GM18870 (cell line): ENCODE measurements around the gene RNF212.
"Not testable (repeated sequence)": the region's sequence is repeated elsewhere in the genome, so short reads cannot be mapped to it uniquely, and the experiment has no call there.

ENCODE experiments used
- ATAC-seq: cut with Tn5 transposase; IDR thresholded peaks from one replicate; pipeline ENCODE4 v1.9.1; 2021; ENCODE audit warnings: moderate library complexity; ENCODE audit not compliant: unreplicated experiment

RNF212 gene, protein sequence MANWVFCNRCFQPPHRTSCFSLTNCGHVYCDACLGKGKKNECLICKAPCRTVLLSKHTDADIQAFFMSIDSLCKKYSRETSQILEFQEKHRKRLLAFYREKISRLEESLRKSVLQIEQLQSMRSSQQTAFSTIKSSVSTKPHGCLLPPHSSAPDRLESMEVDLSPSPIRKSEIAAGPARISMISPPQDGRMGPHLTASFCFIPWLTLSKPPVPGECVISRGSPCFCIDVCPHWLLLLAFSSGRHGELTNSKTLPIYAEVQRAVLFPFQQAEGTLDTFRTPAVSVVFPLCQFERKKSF

DNA sequence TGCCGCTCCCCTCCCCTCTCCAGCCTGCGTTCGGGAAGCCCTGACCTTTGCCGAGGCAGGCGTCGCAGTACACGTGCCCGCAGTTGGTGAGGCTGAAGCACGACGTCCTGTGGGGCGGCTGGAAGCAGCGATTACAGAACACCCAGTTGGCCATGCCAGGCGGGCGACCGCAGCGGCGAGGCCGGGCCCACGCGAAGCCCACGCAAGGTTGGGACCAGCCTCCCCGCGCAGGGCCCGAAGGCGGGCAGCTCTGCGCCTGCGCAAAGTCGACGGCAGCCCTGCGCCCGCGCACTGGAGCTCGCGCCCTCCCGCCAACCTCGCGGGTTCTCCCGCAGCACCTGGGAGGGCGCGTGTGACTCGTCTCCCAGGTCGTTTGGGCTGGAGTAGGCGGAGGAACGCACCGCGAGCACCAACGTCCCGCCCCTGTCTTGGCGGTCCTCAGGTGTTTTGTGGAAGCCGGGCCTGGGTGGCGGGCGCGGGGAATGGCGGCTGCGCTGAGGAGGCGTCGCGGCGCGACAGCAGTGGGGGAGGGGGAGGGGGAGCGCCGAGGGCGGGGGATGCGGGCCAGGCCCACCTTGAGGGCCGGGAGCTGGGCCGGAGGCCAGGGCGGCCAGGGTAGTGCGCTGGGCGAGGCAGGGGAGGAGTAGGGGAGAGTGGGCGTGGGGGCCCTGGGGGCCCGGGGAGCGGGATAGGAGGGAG is at the start of gene RNF212:
Gene RNF212, minus strand, starts transcription at position 254 of the 699 bp plus-strand sequence. Its CDS starts 100 bp downstream, at position 154.
- no peak for ATAC-seq

- ATAC-seq: no peak
Measured at GRCh38 chr4:1160351-1160750, 47.0 kb upstream of the RNF212 start.

DNA sequence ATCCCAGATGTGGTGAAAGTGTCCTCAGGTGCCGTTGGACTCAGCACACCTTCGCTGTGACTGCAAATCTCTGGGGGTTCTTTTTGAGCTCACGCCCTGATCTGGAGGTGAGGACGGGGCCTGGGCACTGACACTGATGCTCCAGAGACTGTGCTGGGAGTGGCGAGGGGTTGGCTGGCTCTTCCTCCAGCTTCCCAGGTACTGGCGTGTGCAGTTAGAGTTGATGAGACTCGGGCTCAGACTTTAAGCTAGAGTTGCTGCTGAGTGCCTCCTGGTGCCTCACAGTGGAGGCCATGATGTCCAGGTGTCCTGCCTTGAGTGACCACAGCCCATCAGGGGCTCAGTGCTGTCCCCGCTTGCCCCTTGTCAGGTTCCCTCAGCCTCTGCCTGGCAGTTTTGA is 42.7 kb upstream of the RNF212 start:
- ATAC-seq: no peak

DNA sequence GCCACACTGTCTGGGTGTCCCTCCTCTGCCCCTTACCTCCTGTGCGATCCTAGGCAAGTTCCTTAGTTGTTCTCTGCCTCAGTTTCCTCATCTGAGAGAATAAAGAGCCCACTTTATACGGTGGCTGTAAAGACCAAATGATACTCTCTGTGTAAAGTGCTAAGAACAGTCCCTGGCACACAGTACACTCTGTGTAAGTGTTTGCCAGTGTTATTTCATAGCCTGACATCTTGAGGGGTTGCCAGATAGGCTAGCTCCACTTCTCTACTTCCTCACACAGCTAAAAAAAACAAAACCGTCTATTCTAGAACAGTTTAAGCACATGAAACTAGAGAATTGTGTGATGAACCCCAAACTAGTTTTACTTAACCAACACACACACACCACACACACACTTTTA is 42.0 kb upstream of the RNF212 start:
- ATAC-seq: no peak

GRCh38 chr4:1154523-1155182 is 41.3 kb upstream of the RNF212 start:
- no peak for ATAC-seq

GRCh38 chr4:1154126-1154522 is 40.8 kb upstream of the RNF212 start:
- no peak for ATAC-seq

- no peak for ATAC-seq
Measured at GRCh38 chr4:1153567-1154090, 40.3 kb upstream of the RNF212 start.

GRCh38 chr4:1152290-1152689 is 38.9 kb upstream of the RNF212 start:
- ATAC-seq: no peak

DNA sequence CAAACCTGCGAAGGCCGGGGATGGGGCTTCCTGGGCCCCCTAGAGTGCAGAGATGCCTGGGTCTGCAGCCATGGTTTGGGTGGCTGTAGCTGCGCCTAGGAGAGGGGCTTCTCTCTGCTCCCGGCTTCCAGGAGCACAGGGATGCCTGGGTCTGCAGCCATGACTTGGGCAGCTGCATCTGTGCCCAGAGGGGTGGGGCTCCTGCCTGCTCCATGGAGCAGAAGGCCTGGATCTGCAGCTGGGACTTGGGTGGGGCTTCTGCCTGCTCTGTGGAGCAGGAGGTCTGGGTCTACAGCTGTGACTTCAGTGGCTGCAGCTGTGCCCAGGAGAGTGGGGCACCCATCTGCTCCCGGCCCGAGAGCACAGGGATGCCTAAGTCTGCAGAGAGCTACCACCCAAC is 38.2 kb upstream of the RNF212 start:
- no peak for ATAC-seq

GRCh38 chr4:1150875-1151274 is 37.5 kb upstream of the RNF212 start:
- ATAC-seq: no peak

DNA sequence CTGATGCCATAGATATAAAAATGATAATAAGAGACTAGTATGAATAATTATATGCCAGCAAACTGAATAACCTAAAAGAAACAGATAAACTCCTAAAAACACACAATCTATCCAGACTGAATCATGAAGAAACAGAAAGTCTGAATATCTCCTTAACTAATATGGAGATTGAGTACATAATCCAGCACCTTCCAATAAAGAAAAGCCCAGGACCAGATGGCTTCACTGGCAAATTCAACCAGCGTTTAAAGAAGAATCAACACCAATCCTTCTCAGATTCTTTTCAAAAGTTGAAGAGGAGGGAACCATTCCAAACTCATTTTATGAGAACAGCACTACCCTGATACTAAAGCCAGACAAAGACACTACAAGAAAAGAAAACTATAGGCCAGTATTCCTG is 26.5 kb upstream of the RNF212 start:
- no peak for ATAC-seq

GRCh38 chr4:1137850-1138249 is 24.5 kb upstream of the RNF212 start:
- no peak for ATAC-seq

DNA sequence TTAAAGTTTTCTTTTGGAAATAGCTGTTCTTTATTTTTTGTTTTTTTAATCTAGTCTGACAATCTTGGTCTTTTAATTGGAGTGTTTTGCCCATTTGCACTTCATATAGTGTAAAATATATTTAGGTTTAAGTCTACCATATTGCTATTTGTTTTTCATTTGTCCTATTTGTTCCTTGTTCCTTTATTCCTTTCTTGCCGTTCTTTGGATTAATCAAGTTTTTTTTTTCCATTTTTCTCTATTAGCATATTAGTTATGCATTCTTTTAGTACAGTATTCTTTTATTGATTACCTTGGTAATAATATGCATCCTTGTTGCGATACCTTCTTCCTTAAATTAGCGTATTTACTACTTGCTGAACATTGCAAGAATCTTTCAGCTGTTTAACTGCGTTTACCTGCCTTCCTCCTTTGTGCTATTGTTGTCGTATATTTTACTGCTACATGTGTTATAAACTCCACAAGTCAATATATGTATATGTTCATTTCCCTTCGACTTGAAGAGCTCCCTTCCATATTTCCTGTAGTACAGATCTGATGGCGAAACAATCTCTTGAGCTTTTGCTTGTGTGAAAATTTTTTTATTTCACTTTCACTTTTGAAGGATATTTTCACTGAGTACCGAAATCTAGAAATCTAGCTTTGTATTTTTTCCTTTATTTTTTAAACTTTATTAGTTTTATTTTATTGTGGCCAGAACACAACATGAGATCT is 23.9 kb upstream of the RNF212 start:
- no peak for ATAC-seq

- ATAC-seq: no peak
Measured at GRCh38 chr4:1136048-1136447, 22.7 kb upstream of the RNF212 start.

GRCh38 chr4:1133033-1133432 is 19.7 kb upstream of the RNF212 start:
- no peak for ATAC-seq

GRCh38 chr4:1130316-1131186 is 17.2 kb upstream of the RNF212 start:
- no peak for ATAC-seq

DNA sequence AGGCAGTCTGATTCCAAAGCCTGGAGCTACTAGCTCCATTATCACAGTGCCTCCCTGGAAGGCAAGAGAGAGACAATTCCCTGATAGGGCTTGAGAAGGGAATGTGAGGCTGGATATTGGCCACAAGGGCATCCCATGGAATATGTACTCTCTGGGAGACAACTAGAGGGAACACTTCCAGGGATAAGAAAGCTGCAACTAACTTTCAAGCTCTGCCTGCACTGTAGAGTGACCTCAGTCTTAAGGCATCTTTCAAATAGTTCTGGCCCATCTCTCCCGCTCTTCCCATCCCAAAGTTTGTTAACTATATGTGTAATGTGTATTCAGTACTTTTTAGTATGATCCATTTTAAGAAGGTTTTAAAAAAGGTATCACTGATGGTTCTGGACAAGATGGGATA is 13.1 kb upstream of the RNF212 start:
- no peak for ATAC-seq

DNA sequence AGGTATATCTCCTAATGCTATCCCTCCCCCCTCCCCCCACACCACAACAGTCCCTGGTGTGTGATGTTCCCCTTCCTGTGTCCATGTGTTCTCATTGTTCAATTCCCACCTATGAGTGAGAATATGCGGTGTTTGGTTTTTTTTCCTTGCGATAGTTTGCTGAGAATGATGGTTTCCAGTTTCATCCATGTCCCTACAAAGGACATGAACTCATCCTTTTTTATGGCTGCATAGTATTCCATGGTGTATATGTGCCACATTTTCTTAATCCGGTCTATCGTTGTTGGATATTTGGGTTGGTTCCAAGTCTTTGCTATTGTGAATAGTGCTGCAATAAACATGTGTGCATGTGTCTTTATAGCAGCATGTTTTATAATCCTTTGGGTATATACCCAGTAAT is 12.1 kb upstream of the RNF212 start:
- ATAC-seq: not testable (repeated sequence)

GRCh38 chr4:1124818-1125217 is 11.5 kb upstream of the RNF212 start:
- ATAC-seq: no peak

DNA sequence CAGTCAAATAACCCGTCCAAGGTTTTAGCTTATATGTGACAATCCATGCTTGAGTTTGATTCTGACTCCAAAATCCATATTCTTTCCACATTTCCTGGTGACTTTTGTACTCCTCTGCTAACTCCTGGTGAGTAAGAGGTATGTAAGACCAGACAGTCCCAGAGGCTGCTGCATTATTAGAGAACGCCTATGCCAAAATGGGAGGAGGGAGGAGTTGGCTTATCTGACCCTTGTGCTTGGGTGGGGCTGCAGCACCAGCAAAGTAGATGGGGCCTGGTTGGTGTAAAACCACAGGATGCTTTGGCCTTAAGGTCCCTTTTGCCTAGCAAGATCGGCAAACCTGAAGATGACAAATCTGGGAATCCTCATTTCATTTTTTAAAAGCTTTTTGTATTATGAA is 9.1 kb upstream of the RNF212 start:
- no peak for ATAC-seq
